ENCODE measurements around the gene ANXA2.
"Not testable (repeated sequence)": the region's sequence is repeated elsewhere in the genome, so short reads cannot be mapped to it uniquely, and the experiment has no call there.

ANXA2 gene

DNA sequence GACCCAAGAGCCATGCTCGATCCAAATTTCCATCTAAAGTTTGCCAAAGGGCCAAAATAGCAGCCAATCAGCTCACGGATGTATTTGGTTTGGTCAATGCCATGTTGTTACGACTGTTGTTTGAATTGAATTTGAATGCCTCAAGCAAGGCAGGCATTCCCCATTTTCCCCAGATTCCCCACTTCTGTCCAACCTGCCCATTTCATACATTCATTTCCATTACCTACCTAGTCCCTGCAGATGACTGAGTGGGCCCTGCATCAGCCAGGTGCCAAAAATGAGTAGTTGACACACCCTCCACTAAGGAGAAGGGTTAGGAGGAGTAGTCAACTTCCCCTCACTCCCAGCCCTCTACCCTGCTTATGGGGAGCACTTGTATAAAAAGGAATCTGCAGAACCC lies 51.7 kb downstream of the ANXA2 start:
- DNase-seq (ENCODE audit: low read depth in 1 of 2, low spot score in 1 of 2), result no peak

DNA sequence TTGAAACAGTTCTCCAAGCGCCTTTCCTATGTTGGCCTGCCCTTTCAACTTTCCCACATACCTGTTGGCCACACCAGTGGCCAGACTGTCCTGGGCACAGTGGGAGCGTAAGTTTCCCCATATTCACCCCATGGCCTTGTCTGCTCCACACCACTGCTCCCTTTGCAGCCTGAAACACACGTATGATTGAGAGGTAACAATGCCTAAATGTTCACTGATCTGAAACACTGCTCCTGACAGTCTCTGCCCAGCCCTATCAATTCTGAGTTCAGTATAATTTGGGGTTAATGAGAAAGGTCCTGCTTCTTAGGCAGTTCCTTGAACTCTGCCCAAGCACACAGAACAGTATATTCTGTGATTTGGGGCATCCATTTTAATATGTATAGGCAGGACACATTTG lies 52.2 kb downstream of the ANXA2 start:
- DNase-seq (ENCODE audit: low read depth in 1 of 2, low spot score in 1 of 2), result no peak

DNA sequence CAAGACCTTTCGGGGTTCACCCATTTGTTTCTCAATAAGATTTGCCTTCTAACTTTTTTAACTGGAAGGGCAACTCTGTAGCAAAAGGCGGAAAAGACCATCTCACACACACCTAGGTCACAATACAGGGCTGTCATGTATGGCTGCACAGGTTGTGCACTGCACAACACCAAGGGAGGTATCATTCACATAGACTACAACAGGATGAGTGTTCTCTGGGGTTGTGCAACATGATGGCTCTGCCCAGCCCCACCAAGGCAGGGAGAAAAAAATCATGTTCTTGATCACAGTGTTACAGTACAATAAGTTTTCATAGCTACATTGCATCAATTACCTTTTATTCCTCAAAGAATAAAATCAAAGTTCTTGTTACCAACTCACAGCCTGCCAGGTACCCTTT lies 52.8 kb downstream of the ANXA2 start:
- no peak for DNase-seq (ENCODE audit: low read depth in 1 of 2, low spot score in 1 of 2)

DNA sequence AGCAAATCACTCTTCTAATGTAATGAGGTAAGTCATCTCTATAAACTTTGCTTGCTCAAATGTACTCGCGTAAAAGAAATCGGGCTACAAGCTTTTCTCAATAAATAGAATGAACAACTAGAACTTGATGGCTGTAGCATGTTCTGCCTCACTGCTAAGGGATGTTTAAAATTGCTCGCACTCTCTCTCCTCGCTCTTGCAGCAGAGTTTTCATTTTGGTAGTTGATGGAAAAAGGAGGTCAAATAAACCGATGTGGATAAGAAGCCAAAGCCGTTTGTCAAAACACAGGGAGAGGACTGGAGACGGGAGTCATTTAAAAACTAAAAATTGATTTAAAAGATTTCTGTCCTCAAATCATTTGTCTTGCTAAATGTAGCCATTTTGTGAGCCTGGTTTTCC lies 53.3 kb downstream of the ANXA2 start:
- no peak for DNase-seq (ENCODE audit: low read depth in 1 of 2, low spot score in 1 of 2)

DNA sequence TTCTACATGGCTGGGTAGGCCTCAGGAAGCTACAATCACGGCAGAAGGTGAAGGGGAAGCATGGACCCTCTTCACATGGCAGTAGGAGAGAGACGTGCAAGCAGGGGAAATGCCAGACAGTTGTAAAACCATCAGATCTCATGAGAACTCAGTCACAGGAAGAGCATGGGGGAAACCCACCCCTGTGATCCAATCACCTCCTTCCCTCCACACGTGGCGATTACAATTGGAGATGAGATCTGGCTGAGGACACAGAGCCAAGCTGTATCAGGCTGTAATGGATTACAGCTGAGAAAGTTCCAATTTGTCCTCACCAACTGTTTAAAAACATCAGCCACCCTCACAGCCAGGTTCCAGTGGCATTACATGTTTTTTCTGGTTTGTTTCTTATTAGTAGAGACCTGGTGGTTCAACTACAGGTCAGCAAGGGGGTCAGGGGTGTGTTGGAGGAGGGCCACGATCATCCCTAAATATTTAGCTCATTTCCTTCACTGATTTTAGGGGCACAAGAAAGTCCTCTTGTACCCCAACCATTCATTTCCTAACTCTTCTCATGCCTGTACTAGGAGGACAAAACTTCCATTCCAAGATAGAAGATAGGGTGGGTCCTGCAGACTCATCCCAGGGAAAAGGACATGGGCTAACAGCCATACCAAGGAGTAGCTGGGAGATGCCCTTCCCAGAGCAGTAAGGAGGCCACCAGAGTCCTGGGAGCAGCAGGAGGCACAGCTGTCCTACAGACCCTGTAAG lies 54.4 kb downstream of the ANXA2 start:
- no peak for DNase-seq (ENCODE audit: low read depth in 1 of 2, low spot score in 1 of 2)

DNA sequence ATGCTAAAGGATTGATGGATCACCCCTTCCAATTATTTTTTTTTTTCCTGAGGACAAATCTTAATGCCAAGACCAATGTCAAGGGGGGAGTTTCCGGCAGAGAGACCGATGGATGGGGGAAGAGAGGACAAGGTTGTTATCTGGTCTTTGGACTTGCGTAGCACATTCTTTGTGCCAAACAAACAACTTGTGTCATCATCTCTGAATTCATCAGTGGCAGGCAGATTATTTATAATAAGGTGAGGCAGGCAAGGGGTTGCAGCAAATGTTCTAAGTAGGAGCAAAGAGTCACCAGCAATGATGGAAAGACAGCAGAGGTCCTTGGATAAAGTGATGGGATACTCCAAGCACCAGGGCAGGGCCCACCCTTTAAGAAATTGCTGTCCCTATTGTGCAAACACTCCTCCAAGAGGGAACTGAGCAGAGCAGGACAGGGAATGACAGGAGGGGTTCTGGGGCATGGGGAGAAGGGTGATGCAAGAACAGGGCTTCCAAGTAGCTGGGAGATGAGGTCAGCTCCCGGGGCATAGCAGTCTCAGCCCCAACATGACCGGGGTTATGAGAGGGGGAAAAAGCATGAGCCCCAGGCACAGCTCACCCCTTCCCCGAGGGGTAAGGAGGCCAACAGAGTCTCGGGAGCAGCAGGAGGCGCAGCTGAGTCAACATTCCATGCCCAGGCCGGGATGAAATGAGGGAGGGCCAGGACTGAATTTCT lies 57.4 kb downstream of the ANXA2 start:
- no peak for DNase-seq (ENCODE audit: low read depth in 1 of 2, low spot score in 1 of 2)

DNA sequence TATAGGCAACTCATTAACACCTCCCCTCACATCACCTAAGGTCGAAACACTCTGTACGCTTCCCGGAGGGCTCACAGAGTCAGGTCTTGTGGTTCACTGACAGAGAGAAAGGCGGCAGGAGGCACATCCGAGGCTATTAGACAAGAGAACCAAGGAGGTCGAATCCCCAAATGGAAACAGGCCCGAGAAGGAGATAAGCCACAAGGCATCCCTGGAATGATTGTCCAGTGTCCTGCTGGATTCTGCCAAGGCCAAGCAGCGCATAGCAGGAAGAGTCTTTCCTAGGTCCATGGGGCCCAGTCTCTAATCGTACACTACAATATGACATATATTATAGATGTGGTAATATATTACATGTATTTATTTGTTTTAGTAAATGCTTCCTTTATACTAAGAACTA lies 58.5 kb downstream of the ANXA2 start:
- no peak for DNase-seq (ENCODE audit: low read depth in 1 of 2, low spot score in 1 of 2)

DNA sequence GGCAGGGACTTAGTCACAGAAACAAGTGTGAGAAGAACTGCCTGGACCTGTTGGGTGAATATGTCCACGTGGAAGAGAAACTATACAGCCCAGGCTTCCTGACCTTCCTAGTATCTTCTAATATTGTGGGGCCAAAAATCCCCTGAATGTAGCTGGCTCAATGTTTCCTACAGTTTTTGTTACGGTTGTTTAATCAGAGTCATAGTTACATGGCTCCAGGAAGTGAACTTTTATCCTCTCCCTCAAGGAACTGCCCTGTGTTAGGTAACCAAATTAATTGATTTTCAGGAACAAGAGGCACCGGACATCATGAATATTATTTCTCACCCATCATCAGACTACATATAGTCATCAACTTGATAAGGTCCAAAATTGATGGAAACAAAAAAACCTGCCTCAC lies 59.0 kb downstream of the ANXA2 start:
- no peak for DNase-seq (ENCODE audit: low read depth in 1 of 2, low spot score in 1 of 2)

DNA sequence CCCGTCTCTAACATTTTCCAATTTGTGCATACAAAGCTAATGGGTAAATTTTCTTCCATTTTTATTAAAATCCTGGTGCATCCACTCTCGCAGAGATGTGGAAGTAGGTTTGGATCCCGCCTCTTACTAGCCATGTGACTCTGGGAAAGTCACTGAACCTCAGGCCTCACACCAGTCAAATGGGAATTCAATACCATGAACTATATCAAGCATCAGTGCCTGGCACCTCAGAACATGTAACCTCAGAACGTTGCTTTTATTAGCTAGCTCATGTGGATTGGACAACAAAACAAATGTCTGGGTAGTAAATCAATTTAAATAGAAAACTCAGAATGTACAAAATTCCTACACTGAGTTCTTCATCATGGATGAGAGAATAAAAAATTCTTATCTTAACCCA lies 60.7 kb downstream of the ANXA2 start:
- DNase-seq (ENCODE audit: low read depth in 1 of 2, low spot score in 1 of 2), result no peak

DNA sequence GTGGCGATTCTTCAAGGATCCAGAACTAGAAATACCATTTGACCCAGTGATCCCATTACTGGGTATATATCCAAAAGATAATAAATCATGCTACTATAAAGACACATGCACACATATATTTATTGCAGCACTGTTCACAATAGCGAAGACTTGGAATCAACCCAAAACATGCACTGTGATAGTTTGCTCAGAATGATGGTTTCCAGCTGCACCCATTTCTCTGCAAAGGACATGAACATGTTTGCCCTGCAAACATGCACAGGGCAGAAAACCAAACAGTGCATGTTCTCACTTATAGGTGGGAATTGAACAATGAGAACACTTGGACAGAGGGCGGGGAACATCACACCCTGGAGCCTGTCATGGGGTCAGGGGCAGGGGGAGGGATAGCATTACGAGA lies 62.5 kb downstream of the ANXA2 start:
- not testable (repeated sequence) for DNase-seq (ENCODE audit: low read depth in 1 of 2, low spot score in 1 of 2)

DNA sequence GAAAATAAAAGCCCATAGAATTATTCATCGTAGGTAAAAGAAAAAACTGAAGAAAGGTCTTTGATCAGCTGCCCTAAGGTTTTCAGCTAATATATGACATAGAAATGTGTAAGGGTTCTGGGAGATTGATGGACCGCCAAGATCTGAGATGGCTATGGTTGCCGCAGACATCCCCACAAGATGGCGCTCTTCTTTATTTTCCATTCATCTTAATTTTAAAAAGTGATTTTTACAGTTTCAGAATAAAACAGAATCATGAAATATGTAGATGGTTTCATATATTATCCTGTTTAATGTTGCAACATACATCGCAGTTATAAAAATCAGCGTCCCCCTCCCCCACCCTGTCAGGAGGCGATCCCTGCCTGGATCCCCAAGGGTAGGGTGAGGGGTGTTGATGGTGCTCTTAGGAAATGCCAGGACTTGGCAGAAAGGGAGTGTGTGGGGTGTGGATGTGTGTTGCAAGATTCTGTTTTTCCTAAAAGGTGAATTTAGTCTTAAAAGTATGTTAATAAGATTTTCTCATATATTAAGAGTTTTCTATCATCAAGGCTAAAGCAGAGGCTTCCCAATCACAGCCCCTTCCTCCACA lies 68.8 kb downstream of the ANXA2 start:
- DNase-seq (ENCODE audit: low read depth in 1 of 2, low spot score in 1 of 2), result no peak

DNA sequence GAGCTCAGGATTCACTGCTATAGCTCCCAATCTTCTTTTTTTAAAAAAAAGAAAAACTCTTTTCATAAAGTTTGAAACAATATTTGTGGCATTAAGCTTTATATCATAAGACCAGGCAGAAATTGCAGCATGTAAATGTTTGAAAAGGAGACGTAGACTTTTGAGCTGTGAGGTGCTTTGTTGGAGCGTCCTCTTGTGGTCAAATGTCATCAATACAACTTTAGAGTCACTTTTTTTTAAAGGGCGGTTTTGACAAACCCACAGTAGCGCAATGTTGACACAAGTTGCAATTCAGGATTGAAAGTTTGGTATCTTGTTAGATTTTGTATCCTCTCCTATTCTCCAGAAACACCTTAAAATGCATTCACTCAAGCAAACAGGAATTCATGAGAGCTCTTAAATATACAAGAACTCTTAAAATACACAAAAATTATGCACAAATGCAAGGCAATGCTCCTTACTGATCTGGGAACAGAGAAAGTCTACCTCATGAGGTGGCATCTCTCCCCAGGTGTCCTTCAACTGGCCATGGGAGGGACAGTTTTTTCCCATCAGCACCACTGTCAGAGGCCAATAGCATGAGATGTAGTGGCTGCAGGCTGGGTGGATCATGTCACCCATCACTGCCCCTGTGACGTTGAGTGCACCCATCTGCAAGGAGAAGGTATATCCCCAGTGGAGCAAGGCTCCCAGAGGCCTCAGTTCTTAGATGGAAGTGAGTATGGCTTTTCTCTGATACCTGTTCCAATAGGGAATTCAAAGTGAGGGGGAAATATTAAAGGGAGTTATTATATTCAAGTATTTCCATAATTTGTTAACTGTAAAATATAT lies 70.7 kb downstream of the ANXA2 start:
- DNase-seq (ENCODE audit: low read depth in 1 of 2, low spot score in 1 of 2), result no peak

DNA sequence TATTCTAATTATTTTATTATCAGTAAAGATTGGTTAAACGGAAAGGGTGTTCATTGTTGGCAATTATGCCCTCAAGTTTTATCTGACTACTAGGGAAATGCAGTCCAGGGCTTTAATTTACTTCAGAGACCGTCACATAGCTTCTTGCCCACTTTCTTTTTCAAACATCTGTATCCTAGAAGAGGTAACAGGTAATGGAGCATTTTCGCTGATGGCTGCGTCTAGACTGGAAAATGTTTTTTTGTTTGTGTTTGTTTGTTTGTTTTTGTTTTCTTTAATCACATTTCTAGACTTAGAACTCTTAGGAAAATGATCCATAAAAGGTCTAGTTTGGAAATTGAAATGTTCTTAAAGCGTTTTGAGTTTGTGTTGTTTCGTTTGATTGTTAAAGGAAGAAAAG lies 71.4 kb downstream of the ANXA2 start:
- no peak for DNase-seq (ENCODE audit: low read depth in 1 of 2, low spot score in 1 of 2)

DNA sequence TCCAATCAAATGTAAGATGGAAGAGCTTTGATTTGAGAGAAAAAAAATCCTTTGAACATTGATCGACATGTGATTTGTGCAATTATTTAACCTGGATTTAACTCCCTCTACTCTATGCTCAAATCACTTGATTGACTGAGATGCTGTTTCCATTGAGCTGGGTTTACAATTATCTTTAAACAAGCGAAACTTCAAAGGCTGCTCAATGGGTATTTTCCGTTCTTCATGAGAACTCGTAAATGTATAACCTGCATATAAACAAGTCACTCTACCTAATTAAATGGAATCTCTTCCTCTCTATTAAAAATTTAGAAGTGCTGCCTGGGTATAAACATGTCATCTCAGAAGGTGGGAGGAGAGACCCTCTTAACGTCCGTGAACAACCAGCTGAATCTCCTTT lies 71.9 kb downstream of the ANXA2 start:
- DNase-seq (ENCODE audit: low read depth in 1 of 2, low spot score in 1 of 2), result no peak

DNA sequence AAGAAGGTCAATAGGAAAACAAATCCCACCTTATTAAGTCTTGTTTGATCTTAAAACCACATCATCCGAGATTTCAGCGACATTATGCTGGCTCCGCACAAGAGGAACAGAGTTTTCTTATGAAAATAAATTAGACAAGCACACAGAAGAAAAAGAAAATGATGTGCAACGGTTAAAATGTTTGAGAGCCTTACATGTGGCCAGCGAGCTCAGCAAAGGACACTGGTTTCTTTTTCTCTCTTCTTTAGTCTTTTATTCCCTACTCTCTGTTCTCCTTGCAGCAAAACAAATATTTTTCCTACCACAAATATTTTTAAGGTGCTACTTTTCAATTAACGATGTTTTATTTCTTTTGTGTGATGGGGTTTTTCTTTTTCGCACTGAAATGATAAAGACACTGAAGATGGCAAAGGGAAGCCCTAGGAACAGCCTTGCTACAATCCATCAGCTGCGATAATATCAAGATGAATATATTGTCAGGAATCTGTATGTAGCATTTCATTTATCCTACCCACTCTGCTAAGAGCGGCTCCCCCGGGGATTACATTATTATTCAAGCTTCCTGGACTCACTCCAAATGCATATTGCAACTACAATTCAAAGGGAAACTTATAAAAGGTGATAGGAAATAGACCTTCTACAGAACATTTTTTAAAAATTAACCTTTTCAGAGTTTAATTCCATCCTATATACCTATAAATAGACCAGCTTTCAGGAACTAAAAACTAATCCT lies 72.9 kb downstream of the ANXA2 start:
- DNase-seq (ENCODE audit: low read depth in 1 of 2, low spot score in 1 of 2), result no peak

DNA sequence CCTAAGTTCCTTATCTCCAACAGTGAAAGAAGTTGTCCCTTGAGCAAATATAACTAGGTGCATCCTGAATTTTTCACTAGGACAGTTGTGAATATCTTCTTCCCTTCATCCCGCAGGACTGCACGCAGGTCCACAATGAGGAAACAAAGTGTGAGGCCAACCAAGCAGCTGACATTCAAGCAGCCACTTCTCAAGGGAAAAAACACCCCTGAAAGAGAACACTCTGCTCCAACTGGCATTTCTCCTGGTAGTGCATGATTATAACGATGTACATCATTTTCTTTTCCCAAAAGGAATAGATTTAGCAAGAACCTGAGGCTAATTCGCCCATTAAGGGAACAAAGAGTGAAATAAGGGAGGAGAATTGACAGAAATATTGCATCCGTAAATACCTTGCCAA lies 74.5 kb downstream of the ANXA2 start:
- DNase-seq (ENCODE audit: low read depth in 1 of 2, low spot score in 1 of 2), result no peak

DNA sequence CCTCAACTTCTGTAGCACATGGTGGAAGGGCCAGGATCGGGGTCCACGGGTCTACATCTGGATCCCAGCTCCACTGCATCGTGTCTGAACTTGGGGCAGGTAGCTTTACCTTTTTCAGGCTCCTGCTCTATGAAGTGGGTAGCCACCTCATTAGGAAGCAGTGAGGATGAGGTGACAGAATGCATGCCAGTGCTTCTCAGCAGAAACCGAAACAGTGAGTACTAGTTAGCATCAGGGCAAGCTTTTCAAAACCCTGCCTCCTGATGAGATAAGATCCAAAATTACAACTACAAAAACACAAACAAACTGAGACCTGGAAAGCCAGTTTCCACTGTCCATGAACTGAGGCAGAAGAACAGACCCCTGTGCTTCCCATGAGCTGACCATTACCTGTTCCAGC lies 77.4 kb downstream of the ANXA2 start:
- DNase-seq (ENCODE audit: low read depth in 1 of 2, low spot score in 1 of 2), result no peak

DNA sequence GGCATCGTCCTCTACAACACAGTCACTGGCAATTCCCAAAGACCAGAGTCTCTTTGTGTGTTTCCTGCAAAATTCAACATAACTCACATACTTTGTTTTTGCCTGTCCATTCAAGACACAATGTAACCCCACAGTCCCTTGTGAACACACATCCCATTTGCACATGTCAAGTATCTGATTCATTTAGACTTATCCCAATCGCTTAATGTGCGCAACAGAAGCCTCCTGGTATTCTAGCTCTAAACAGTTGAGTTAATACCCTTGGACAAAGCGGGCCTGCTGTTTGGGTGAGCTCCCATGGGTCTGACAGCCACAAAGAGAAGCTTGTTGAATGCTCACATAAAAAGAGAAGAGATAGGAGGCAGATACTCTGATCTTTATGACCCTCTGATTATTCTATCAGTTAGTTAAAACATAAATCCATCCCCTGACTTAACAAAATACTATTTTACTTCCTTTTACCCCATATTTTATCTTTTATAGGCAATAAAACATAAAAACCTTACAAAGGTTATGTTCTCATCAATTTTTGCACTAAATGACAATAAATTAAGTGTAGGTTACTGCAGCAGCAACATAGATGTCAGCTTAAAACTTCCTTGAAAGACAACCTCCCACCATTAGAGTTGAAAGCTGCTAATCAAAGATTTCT lies 79.4 kb downstream of the ANXA2 start:
- no peak for DNase-seq (ENCODE audit: low read depth in 1 of 2, low spot score in 1 of 2)

DNA sequence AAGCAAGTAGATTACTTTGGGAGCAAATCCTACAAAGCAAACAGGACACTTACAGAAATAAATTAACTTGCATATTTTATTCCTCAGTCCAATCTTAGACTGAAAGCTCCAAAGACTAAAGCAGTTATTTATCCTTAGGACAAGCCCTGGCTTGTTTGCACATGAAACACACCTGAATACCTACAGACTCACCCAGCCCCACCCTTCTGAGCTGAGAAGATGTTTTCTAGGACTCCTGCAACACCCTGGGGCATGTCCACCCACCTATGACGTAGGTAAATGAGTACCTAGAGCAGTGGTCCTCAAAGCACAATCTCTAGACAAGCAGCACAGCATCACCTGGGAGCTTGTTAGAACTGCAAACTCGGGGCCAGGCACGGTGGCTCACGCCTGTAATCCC lies 80.8 kb downstream of the ANXA2 start:
- no peak for DNase-seq (ENCODE audit: low read depth in 1 of 2, low spot score in 1 of 2)

DNA sequence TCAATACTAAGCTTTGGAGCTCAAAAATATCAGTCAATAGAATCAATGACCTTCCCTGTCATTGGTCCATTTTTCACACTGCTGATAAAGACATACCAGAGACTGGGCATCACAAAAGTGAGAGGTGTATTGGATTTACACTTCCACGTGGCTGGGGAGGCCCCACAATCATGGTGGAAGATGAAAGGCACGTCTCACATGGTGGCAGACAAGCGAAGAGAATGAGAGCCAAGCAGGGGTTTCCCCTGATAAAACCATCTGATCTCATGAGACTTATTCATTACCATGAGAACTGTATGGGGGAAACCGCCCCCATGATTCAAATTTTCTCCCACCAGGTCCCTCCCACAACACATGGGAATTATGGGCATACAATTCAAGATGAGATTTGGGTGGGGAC lies 81.9 kb downstream of the ANXA2 start:
- no peak for DNase-seq (ENCODE audit: low read depth in 1 of 2, low spot score in 1 of 2)

DNA sequence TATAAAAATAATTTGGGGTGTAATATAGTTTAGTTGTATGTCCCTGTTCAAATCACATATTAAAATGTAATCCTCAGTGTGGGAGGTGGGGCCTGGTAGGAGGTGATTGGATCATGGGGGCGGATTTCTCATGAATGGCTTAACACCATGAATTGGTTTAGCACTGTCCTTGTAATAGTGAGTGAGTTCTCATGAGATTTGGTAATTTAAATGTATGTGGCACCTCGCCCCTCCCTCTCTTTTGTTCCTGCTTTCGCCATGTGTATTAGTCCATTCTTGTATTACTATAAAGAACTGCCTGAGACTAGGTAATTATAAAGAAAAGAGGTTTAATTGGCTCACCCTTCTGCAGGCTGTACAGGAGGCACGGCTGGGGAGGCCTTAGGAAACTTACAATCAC lies 83.9 kb downstream of the ANXA2 start:
- DNase-seq (ENCODE audit: low read depth in 1 of 2, low spot score in 1 of 2), result no peak
